ENCODE results near the gene TMEM254. TPM values are rescaled to one million over a fixed set of nuclear protein-coding genes. Genes with fewer than 3 reads are reported as not detected.
A peak's percentile ranks its signal among the peaks of the same experiment; 100 is the strongest.

The TMEM254 gene
- total and polyA plus RNA-seq, 2 experiments from 2014 or later = 17.1 to 29.6 TPM

- H3K4me1 ChIP-seq (ENCODE audit: insufficient read depth) = peaks cover 30% of the 10 kb centered on the region
- H4K20me1 ChIP-seq (ENCODE audit: insufficient read depth, poor library complexity, severe bottlenecking) = no peaks in the 10 kb centered on the region
- 65% methylated on average over 8 of the region's 8 CpGs for WGBS (ENCODE audit: low lambda C conversion rate, missing lambda C conversion rate)
- no peaks in the 10 kb centered on the region for H3K9me2 ChIP-seq (replicated peaks; ENCODE audit: insufficient read depth)
- DNase-seq (ENCODE audit: low spot score) = peak; percentile 52
- peak overlapping the region; percentile 60 for H3K4me2 ChIP-seq
- H3K27me3 ChIP-seq = peaks cover 20% of the 10 kb centered on the region
- peaks cover 8% of the 10 kb centered on the region for H3K79me2 ChIP-seq
- TF ChIP-seq EZH2 (IDR thresholded peaks at IDR 0.05; ENCODE audit: borderline replicate concordance) = no peak
- TF ChIP-seq, protein P1, sequence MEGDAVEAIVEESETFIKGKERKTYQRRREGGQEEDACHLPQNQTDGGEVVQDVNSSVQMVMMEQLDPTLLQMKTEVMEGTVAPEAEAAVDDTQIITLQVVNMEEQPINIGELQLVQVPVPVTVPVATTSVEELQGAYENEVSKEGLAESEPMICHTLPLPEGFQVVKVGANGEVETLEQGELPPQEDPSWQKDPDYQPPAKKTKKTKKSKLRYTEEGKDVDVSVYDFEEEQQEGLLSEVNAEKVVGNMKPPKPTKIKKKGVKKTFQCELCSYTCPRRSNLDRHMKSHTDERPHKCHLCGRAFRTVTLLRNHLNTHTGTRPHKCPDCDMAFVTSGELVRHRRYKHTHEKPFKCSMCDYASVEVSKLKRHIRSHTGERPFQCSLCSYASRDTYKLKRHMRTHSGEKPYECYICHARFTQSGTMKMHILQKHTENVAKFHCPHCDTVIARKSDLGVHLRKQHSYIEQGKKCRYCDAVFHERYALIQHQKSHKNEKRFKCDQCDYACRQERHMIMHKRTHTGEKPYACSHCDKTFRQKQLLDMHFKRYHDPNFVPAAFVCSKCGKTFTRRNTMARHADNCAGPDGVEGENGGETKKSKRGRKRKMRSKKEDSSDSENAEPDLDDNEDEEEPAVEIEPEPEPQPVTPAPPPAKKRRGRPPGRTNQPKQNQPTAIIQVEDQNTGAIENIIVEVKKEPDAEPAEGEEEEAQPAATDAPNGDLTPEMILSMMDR (IDR thresholded peaks at IDR 0.05; ENCODE audit: poor library complexity) = no peak
- TF ChIP-seq EZH2phosphoT487 (IDR thresholded peaks at IDR 0.05; ENCODE audit: low read depth, severe bottlenecking, unreplicated experiment) = no peak
- no peaks in the 10 kb centered on the region for H3K9me3 ChIP-seq (ENCODE audit: low read depth)
- H3K36me3 ChIP-seq (replicated peaks; ENCODE audit: insufficient read depth, low read depth) = no peaks in the 10 kb centered on the region
- H3K4me3 ChIP-seq = no peak overlapping the region
- no peak overlapping the region for H2AFZ ChIP-seq
- peak overlapping the region; percentile 98 for H3K27ac ChIP-seq
Measured at GRCh38 chr10:80136134-80136571, 57.7 kb downstream of the TMEM254 start.

GRCh38 chr10:80137031-80137862 is 58.8 kb downstream of the TMEM254 start:
- Histone ChIP-seq H3K27me3 (peaks cover 14% of the 10 kb centered on the region), H3K9me3 (ENCODE audit: low read depth) (no peaks in the 10 kb centered on the region), H3K4me1 (ENCODE audit: insufficient read depth) (peaks cover 27% of the 10 kb centered on the region), H3K4me2 (peak overlapping the region; percentile 60), H3K4me3 (no peak overlapping the region), H4K20me1 (ENCODE audit: insufficient read depth, poor library complexity, severe bottlenecking) (no peaks in the 10 kb centered on the region), H3K9me2 (replicated peaks; ENCODE audit: insufficient read depth) (no peaks in the 10 kb centered on the region), H3K27ac (peak overlapping the region; percentile 98), H3K79me2 (peaks cover 8% of the 10 kb centered on the region), H3K36me3 (replicated peaks; ENCODE audit: insufficient read depth, low read depth) (no peaks in the 10 kb centered on the region), H2AFZ (no peak overlapping the region)
- TF ChIP-seq, protein P1 (IDR thresholded peaks at IDR 0.05; ENCODE audit: poor library complexity) = no peak
- TF ChIP-seq EZH2phosphoT487 (IDR thresholded peaks at IDR 0.05; ENCODE audit: low read depth, severe bottlenecking, unreplicated experiment) = no peak
- no peak for TF ChIP-seq EZH2 (IDR thresholded peaks at IDR 0.05; ENCODE audit: borderline replicate concordance)
- 61% methylated on average over 14 of the region's 14 CpGs for WGBS (ENCODE audit: low lambda C conversion rate, missing lambda C conversion rate)
- peak; percentile 61 for DNase-seq (ENCODE audit: low spot score)

DNA sequence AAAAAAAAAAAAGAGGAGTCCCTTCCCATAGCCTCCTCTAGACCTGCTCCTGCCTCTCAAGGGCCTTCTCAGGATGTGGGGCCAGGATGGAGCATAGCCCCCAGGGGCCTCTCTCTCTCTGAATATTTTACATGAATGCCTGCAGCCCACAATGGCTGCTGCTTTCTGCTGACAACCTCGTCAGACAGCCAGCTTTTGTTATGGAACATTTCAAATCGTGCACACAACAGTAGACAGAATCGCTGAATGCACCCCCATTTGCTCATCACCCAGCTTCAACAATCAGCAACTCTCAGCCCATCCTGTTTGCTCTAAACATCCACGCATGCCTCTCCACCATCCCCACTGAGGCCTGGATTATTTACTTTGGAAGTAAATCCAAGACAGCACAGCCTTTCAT is 59.5 kb downstream of the TMEM254 start:
- TF ChIP-seq, protein P1 (IDR thresholded peaks at IDR 0.05; ENCODE audit: poor library complexity) = no peak
- TF ChIP-seq EZH2 (IDR thresholded peaks at IDR 0.05; ENCODE audit: borderline replicate concordance) (no peak), EZH2phosphoT487 (IDR thresholded peaks at IDR 0.05; ENCODE audit: low read depth, severe bottlenecking, unreplicated experiment) (no peak)
- Histone ChIP-seq H4K20me1 (ENCODE audit: insufficient read depth, poor library complexity, severe bottlenecking) (no peaks in the 10 kb centered on the region), H3K9me2 (replicated peaks; ENCODE audit: insufficient read depth) (no peaks in the 10 kb centered on the region), H3K27me3 (peaks cover 8% of the 10 kb centered on the region), H3K4me1 (ENCODE audit: insufficient read depth) (peaks cover 25% of the 10 kb centered on the region), H3K4me3 (no peak overlapping the region), H3K4me2 (peak overlapping the region; percentile 42), H3K9me3 (ENCODE audit: low read depth) (no peaks in the 10 kb centered on the region), H3K79me2 (peaks cover 8% of the 10 kb centered on the region), H3K27ac (peak overlapping the region; percentile 98), H2AFZ (no peak overlapping the region), H3K36me3 (replicated peaks; ENCODE audit: insufficient read depth, low read depth) (no peaks in the 10 kb centered on the region)
- DNase-seq (ENCODE audit: low spot score) = peak; percentile 3
- WGBS (ENCODE audit: low lambda C conversion rate, missing lambda C conversion rate) = 59% methylated on average over 4 of the region's 4 CpGs

Measured in hepatocyte (in vitro differentiated cells).